Measurements from ENCODE around the gene TRMT2A. TPM values are rescaled to one million over a fixed set of nuclear protein-coding genes. Genes with fewer than 3 reads are reported as not detected.

The TRMT2A gene
- total RNA-seq, 1 donor from 2014 or later, result 31.8 TPM

DNA sequence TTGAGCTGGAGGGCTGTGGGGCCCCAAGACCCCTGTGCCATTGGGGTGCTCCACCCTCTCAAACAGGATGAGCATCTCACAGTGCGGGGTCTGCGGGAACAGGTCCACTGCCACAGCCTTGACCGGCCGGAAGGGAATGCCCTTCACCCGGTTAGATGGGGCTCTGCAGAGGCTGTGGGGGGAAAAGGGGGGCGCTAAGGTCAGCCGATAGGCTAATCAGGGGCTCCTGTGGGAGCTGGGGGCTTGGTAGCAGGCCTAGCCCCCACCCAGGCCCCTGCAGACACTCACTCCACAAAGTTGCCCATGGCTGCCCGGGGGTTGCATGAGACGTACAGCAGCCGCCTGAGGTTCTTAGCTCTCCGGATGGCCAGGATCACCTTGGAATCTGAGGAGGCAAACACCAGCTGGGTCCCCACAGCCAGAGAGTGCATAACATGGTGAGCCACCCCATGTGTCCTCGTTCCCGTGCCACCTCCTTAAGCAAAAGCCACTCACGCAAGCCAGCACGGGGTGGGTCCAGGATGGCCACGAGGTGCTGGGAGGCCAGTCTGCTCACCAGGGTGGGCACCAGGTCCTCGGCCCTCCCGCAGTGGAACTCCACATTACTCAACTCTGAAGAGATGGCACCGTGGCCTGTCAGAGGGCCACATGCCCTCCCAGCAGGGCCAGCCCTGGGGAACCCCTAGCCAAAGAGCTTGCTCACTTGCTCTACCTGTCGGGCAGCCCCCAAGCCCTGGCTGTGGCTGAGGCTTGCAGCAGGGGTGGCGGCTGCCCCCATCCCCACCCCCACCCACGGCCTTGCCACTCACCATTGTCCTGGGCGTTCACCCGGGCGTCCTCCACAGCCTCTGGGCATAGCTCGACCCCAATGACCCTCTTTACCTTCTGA, 4.2 kb downstream of the TRMT2A start:
- H3K4me1 ChIP-seq (ENCODE audit: control insufficient read depth in 3 of 3, insufficient read depth in 3 of 3, low read length in 3 of 3), result peaks cover 16 to 38% (median 30%) of the 10 kb centered on the region in 3 donors
- H3K4me3 ChIP-seq (ENCODE audit: low read length in 3 of 3), result no peak overlapping the region
- peak overlapping the region; percentile 19 for H3K27ac ChIP-seq (ENCODE audit: low read depth, low read length)
- no peak overlapping the region for H3K9ac ChIP-seq (ENCODE audit: low read depth in 1 of 3, low read length in 3 of 3)
- H3K27me3 ChIP-seq (ENCODE audit: control insufficient read depth in 3 of 3, insufficient read depth in 3 of 3, low read length in 3 of 3), result no peaks in the 10 kb centered on the region
- peaks cover 55 to 68% (median 62%) of the 10 kb centered on the region in 3 donors for H3K36me3 ChIP-seq (ENCODE audit: control insufficient read depth in 3 of 3, insufficient read depth in 3 of 3, low read length in 3 of 3)
- H3K9me3 ChIP-seq (ENCODE audit: control insufficient read depth in 3 of 3, low read length in 3 of 3), result no peaks in the 10 kb centered on the region

DNA sequence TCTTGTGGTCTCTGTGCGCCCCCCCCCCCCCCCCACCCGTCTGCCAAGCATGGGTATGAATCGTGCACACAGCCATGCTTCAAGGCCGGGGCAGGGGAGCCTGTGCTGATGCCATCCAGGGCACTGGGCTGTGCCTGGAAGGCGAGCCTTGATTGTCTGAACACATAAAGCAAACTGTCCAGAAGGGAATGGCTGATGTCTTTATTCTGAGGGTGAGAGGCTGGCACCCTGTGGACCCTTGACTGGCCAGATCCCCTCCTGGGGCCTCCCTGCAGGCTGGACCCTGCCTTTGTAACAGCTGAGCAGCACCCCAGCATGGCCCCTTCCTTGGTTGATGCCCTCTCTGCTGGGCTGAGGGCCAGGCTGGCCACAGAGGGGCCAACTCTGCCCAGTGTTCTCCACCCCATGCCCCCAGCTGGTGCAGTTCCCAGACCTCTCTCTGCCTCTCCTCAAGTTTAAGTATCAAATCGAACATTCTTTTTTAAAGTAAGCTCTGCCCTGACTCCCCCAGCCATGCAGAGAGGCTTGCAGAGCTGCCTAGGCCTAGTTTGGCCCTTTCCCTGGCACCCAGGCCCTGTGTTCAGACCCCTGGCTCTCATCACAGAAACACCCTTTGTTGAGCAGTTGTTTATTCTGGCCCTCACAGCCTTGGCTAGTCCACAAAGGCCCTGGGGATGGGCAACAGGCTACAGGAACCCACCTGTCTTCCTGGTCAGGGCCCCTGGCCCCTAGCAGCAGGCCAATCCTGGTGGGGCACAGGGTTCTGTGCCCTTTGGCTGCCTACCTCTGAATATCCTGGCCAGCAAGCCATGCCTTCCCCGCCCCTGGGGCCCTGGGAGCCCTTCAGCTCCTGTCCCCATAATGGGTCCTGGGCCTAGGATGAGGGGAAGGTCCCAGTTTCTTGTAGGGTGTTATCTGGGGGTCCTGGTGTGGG, 5.1 kb downstream of the TRMT2A start:
- H3K9ac ChIP-seq (ENCODE audit: low read depth in 1 of 3, low read length in 3 of 3), result peak overlapping the region in 2 of 3 donors; percentile 23 to 62
- no peak overlapping the region for H3K4me3 ChIP-seq (ENCODE audit: low read length in 3 of 3)
- peaks cover 63 to 76% (median 71%) of the 10 kb centered on the region in 3 donors for H3K36me3 ChIP-seq (ENCODE audit: control insufficient read depth in 3 of 3, insufficient read depth in 3 of 3, low read length in 3 of 3)
- H3K27me3 ChIP-seq (ENCODE audit: control insufficient read depth in 3 of 3, insufficient read depth in 3 of 3, low read length in 3 of 3), result no peaks in the 10 kb centered on the region
- peak overlapping the region; percentile 19 for H3K27ac ChIP-seq (ENCODE audit: low read depth, low read length)
- H3K4me1 ChIP-seq (ENCODE audit: control insufficient read depth in 3 of 3, insufficient read depth in 3 of 3, low read length in 3 of 3), result peaks cover 21 to 45% (median 37%) of the 10 kb centered on the region in 3 donors
- H3K9me3 ChIP-seq (ENCODE audit: control insufficient read depth in 3 of 3, low read length in 3 of 3), result no peaks in the 10 kb centered on the region

DNA sequence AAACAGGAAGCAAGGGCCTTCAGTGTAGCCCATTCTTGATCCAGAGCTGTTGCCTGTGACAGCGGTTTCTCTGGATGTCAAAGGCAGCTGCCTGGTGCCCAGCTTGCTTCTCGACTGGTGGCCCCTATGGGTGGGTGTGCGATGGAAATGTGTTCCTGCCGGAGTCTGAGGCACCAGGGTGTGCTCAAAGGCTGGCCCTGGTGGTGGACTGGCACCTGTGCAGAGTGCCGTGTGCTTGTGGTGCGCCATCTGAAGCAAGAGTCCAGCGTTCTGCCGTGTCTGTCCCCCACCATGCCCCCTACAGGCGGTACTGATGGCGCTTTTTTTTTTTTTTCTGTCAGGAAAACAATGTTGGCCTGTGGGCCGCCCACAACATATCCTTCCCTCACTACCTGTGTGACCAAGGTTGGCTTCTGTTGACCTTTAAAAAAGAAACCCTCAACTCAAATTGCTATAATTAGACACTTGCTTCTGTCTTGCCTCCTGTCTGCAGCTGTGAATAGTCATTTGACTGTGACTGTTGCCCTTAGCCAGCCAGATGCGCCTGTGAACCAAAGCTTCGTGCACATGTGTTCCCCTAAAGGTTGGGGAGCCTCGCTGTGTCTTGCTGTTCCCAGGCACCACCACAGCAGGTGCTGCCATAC, 5.9 kb downstream of the TRMT2A start:
- Histone ChIP-seq H3K9me3 (ENCODE audit: control insufficient read depth in 3 of 3, low read length in 3 of 3) (no peaks in the 10 kb centered on the region), H3K4me1 (ENCODE audit: control insufficient read depth in 3 of 3, insufficient read depth in 3 of 3, low read length in 3 of 3) (peaks cover 24 to 45% (median 41%) of the 10 kb centered on the region in 3 donors), H3K36me3 (ENCODE audit: control insufficient read depth in 3 of 3, insufficient read depth in 3 of 3, low read length in 3 of 3) (peaks cover 71 to 84% (median 79%) of the 10 kb centered on the region in 3 donors), H3K9ac (ENCODE audit: low read depth in 1 of 3, low read length in 3 of 3) (peak overlapping the region in 2 of 3 donors; percentile 23 to 25), H3K4me3 (ENCODE audit: low read length in 3 of 3) (no peak overlapping the region), H3K27me3 (ENCODE audit: control insufficient read depth in 3 of 3, insufficient read depth in 3 of 3, low read length in 3 of 3) (no peaks in the 10 kb centered on the region), H3K27ac (ENCODE audit: low read depth, low read length) (no peak overlapping the region)

DNA sequence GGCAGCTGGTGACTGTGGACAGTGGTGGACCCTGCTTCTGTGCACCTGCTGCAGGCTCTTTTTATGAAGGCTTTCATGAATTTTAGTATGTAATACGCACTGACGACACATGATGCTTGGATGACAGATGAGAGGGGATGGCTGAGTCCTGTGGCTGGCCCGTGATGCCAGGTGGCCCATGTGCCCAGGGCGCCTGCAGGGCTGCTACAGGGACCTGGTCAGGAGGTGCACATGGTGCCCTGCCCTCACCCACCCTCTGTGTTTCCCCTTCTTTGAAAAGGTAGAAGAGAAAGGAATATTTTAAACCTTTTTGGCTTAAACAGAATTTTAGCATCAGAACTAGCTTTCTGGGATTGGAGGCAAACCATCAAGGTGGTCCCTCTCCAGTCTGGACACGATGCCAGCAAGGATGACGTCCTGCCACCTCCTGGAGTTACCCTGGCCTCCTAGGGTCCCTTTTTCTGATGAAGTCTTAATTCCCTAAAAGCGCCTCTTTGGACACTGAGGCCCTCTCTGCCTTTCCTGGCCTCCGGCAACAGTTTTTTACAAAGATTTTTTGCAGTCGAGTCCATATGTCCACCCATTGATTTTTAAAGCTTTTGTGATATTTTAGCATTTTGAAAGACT, 6.6 kb downstream of the TRMT2A start:
- peak overlapping the region in 1 of 3 donors; percentile 25 for H3K9ac ChIP-seq (ENCODE audit: low read depth in 1 of 3, low read length in 3 of 3)
- H3K9me3 ChIP-seq (ENCODE audit: control insufficient read depth in 3 of 3, low read length in 3 of 3), result no peaks in the 10 kb centered on the region
- H3K27ac ChIP-seq (ENCODE audit: low read depth, low read length), result no peak overlapping the region
- H3K4me3 ChIP-seq (ENCODE audit: low read length in 3 of 3), result no peak overlapping the region
- H3K36me3 ChIP-seq (ENCODE audit: control insufficient read depth in 3 of 3, insufficient read depth in 3 of 3, low read length in 3 of 3), result peaks cover 78 to 82% (median 79%) of the 10 kb centered on the region in 3 donors
- H3K4me1 ChIP-seq (ENCODE audit: control insufficient read depth in 3 of 3, insufficient read depth in 3 of 3, low read length in 3 of 3), result peaks cover 24 to 45% (median 41%) of the 10 kb centered on the region in 3 donors
- H3K27me3 ChIP-seq (ENCODE audit: control insufficient read depth in 3 of 3, insufficient read depth in 3 of 3, low read length in 3 of 3), result no peaks in the 10 kb centered on the region

DNA sequence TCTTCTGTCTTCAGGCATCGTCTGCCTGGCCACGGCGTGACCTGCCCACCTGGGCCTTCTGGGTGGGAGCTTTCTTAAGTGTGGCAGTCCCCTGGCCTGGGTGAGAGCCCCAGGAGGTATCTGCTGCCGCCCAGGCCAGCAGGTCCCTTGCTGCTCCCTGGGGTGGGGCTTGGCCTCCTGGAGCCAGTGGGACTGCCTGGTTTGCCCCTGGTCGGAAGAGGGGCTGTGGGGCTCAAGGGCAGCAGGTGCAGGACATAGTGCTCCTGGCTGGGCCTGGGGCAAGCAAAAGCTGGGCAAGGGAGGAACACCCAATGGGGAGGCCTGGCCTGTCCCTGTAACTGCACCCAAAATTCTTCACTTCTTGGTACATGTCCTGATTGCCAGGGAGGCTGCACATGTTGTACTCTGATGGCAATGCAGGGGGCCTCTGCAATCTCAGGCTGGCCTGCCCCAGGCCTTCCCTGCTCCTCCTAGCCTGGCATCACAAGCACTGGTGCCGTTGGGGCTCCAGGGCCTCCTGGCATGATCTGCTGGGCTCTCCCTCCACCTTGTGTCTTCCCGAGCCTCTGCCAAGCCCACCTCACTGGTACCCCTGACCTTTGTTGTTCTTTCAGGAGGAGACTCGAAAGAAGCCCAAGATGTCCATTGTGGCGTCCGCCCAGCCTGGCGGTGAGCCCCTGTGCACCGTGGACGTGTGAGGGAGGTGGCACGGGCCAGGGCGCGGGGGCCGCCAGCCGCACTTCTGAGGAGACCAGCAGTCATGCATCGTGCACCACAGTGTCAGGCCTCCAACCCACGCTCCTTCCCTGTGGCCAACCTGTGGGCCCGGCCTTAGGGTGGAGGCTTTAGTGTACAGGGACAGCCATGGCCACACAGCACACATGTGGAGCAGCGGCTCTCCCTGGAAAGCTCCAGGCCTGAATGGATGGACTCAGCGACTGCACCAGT, 7.3 kb downstream of the TRMT2A start:
- H3K36me3 ChIP-seq (ENCODE audit: control insufficient read depth in 3 of 3, insufficient read depth in 3 of 3, low read length in 3 of 3), result peaks cover 80 to 87% (median 81%) of the 10 kb centered on the region in 3 donors
- H3K9me3 ChIP-seq (ENCODE audit: control insufficient read depth in 3 of 3, low read length in 3 of 3), result no peaks in the 10 kb centered on the region
- H3K9ac ChIP-seq (ENCODE audit: low read depth in 1 of 3, low read length in 3 of 3), result no peak overlapping the region
- H3K4me3 ChIP-seq (ENCODE audit: low read length in 3 of 3), result no peak overlapping the region
- H3K27ac ChIP-seq (ENCODE audit: low read depth, low read length), result no peak overlapping the region
- no peaks in the 10 kb centered on the region for H3K27me3 ChIP-seq (ENCODE audit: control insufficient read depth in 3 of 3, insufficient read depth in 3 of 3, low read length in 3 of 3)
- peaks cover 24 to 45% (median 41%) of the 10 kb centered on the region in 3 donors for H3K4me1 ChIP-seq (ENCODE audit: control insufficient read depth in 3 of 3, insufficient read depth in 3 of 3, low read length in 3 of 3)

DNA sequence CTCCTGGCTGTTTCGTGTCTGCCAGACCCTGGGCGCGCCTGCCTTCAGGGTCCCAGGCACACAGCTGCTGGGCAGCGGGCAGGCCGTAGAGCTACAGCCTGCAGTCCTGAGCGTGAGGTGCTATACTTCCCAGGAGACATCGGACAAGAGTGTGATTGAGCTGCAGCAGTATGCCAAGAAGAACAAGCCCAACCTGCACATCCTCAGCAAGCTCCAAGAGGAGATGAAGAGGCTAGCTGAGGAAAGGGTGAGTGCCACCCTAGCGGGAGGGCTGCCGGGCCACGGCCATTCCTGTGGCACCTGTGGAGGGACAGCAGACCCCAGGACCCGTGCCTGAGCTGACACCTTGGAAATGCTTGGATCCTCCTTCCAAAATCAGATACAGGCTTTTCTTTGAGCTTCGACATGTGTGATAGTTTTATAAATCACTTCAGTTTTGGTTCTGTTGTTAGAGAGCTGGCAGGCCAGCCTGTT, 8.2 kb downstream of the TRMT2A start:
- no peaks in the 10 kb centered on the region for H3K27me3 ChIP-seq (ENCODE audit: control insufficient read depth in 3 of 3, insufficient read depth in 3 of 3, low read length in 3 of 3)
- no peak overlapping the region for H3K27ac ChIP-seq (ENCODE audit: low read depth, low read length)
- peaks cover 28 to 46% (median 44%) of the 10 kb centered on the region in 3 donors for H3K4me1 ChIP-seq (ENCODE audit: control insufficient read depth in 3 of 3, insufficient read depth in 3 of 3, low read length in 3 of 3)
- no peak overlapping the region for H3K4me3 ChIP-seq (ENCODE audit: low read length in 3 of 3)
- H3K36me3 ChIP-seq (ENCODE audit: control insufficient read depth in 3 of 3, insufficient read depth in 3 of 3, low read length in 3 of 3), result peaks cover 75 to 82% (median 77%) of the 10 kb centered on the region in 3 donors
- no peak overlapping the region for H3K9ac ChIP-seq (ENCODE audit: low read depth in 1 of 3, low read length in 3 of 3)
- no peaks in the 10 kb centered on the region for H3K9me3 ChIP-seq (ENCODE audit: control insufficient read depth in 3 of 3, low read length in 3 of 3)

DNA sequence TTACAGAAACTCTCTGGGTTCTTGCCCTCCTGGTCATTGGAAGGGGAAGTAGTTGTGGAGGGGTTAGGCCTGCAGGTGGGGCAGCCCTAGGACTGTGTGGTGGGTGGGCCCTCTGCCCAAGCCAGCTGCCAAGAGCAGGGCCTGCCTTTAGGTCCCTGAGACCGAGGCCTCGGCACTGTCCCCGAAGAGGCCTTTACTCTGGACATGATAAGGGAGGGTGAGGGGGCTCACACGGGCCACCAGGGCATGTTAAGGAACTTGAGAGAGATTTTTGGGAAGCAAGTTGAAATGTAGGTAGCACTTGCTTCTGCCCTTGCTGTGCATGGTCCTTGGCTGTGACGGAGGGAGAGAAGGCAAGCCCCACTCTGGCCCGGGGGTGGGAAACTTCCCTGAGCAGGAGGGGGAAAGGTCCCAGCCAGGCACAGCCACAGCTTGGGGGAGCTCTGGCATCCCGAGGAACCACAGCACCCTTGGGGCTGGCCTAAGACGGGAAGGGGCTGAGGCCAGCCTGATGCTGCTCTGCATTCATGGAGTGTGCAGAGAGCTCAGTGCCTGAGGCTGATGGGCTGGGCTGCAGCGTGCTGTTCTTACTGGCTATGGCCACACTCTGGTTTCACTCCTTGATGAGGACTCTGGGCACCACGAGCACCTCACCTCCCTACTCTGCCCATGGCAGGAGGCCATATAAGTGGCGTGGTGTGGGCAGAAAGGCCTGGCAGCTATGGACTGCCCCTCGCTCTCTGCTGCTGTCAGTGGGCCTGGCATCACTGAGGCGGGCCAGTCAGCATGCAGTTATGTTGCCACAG, 8.9 kb downstream of the TRMT2A start:
- H3K36me3 ChIP-seq (ENCODE audit: control insufficient read depth in 3 of 3, insufficient read depth in 3 of 3, low read length in 3 of 3), result peaks cover 71 to 78% (median 76%) of the 10 kb centered on the region in 3 donors

DNA sequence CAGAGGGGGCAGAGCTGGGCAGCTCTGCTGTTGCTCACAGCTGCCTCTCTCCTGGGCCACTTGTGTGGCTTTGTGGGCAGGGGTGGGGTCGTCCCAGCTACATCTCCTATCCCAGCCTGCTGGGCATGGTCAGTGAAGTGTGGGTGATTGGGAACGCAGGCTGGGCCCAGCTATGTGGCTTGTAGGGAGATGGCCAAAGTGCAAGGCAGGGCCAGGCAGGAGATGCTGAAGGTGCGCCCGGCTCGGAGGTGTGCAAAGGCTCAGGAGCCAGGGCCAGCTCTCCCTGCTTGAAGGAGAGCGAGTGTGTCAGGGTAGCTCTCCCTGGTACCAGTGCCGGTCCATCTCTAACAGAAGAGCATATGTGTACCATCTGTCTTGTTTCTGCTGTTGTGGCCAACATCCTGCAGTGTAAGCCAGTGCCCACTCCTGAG, 9.5 kb downstream of the TRMT2A start:
- Histone ChIP-seq H3K4me1 (ENCODE audit: control insufficient read depth in 3 of 3, insufficient read depth in 3 of 3, low read length in 3 of 3) (peaks cover 31 to 48% (median 48%) of the 10 kb centered on the region in 3 donors), H3K36me3 (ENCODE audit: control insufficient read depth in 3 of 3, insufficient read depth in 3 of 3, low read length in 3 of 3) (peaks cover 67 to 72% (median 72%) of the 10 kb centered on the region in 3 donors), H3K27me3 (ENCODE audit: control insufficient read depth in 3 of 3, insufficient read depth in 3 of 3, low read length in 3 of 3) (no peaks in the 10 kb centered on the region), H3K27ac (ENCODE audit: low read depth, low read length) (peak overlapping the region; percentile 64), H3K9me3 (ENCODE audit: control insufficient read depth in 3 of 3, low read length in 3 of 3) (no peaks in the 10 kb centered on the region), H3K4me3 (ENCODE audit: low read length in 3 of 3) (no peak overlapping the region), H3K9ac (ENCODE audit: low read depth in 1 of 3, low read length in 3 of 3) (peak overlapping the region in 1 of 3 donors; percentile 79)

More for the DNA sequence above, 8.9 kb downstream of the TRMT2A start:
- no peaks in the 10 kb centered on the region for H3K27me3 ChIP-seq (ENCODE audit: control insufficient read depth in 3 of 3, insufficient read depth in 3 of 3, low read length in 3 of 3)
- H3K4me3 ChIP-seq (ENCODE audit: low read length in 3 of 3), result no peak overlapping the region
- no peak overlapping the region for H3K27ac ChIP-seq (ENCODE audit: low read depth, low read length)
- no peaks in the 10 kb centered on the region for H3K9me3 ChIP-seq (ENCODE audit: control insufficient read depth in 3 of 3, low read length in 3 of 3)
- peaks cover 31 to 48% (median 48%) of the 10 kb centered on the region in 3 donors for H3K4me1 ChIP-seq (ENCODE audit: control insufficient read depth in 3 of 3, insufficient read depth in 3 of 3, low read length in 3 of 3)
- no peak overlapping the region for H3K9ac ChIP-seq (ENCODE audit: low read depth in 1 of 3, low read length in 3 of 3)

All from skeletal muscle tissue (tissue), 4 donors.